Smooth muscle cell (in vitro differentiated cells): Measurements from ENCODE around the gene BEST3. TPM values are rescaled to one million over a fixed set of nuclear protein-coding genes. Genes with fewer than 3 reads are reported as not detected.

ENCODE experiments used
- DNase-seq: peaks from one replicate; lab custom pipeline; 2025; ENCODE audit not compliant: unreplicated experiment; lab: John Stamatoyannopoulos, UW
- H2AFZ ChIP-seq: fragments of 200-600 bp; sonication (generic); 2 replicates; pipeline ENCODE4 v1.6.0; 2016; ENCODE audit warnings: antibody characterized with exemption, low read depth, mild to moderate bottlenecking
- H3F3A ChIP-seq: fragments of 200-600 bp; sonication (generic); 2 replicates; pipeline ENCODE4 v1.6.0; 2017; ENCODE audit warnings: antibody characterized with exemption, low read depth
- H3K27ac ChIP-seq: fragments of 200-600 bp; sonication (generic); 2 replicates; pipeline ENCODE4 v1.5.1; 2016; ENCODE audit warnings: low read depth, mild to moderate bottlenecking
- H3K27me3 ChIP-seq: fragments of 200-600 bp; sonication (generic); 2 replicates; pipeline ENCODE4 v1.6.1; 2016; ENCODE audit warnings: low read depth, mild to moderate bottlenecking
- H3K36me3 ChIP-seq: fragments of 200-600 bp; sonication (generic); 2 replicates; pipeline ENCODE4 v1.5.1; 2016; ENCODE audit warnings: low read depth
- H3K4me1 ChIP-seq: fragments of 200-600 bp; sonication (generic); 2 replicates; pipeline ENCODE4 v1.5.1; 2016; ENCODE audit warnings: low read depth
- H3K4me2 ChIP-seq: fragments of 200-600 bp; sonication (generic); 2 replicates; pipeline ENCODE4 v1.6.0; 2016; ENCODE audit warnings: mild to moderate bottlenecking
- H3K4me3 ChIP-seq: fragments of 200-600 bp; sonication (generic); 2 replicates; pipeline ENCODE4 v1.5.1; 2016; ENCODE audit warnings: mild to moderate bottlenecking
- H3K79me2 ChIP-seq: fragments of 200-600 bp; sonication (generic); 2 replicates; pipeline ENCODE4 v1.6.0; 2016; ENCODE audit warnings: low read depth, mild to moderate bottlenecking
- H3K9ac ChIP-seq: fragments of 200-600 bp; sonication (generic); 2 replicates; pipeline ENCODE4 v1.6.0; 2016; ENCODE audit warnings: low read depth
- H3K9me3 ChIP-seq: fragments of 200-600 bp; sonication (generic); replicated peaks from 2 replicates; pipeline ENCODE4 v1.5.1; 2016; ENCODE audit warnings: low read depth
- H4K20me1 ChIP-seq: fragments of 200-600 bp; sonication (generic); 2 replicates; pipeline ENCODE4 v1.6.0; 2016; ENCODE audit warnings: low read depth
- WGBS: methylation state at CpG from one replicate; pipeline ENCODE4 v1.1.7; 2016; ENCODE audit warnings: low lambda C conversion rate; 5-methylcytosine and 5-hydroxymethylcytosine counted together
- polyA plus RNA-seq: library from polyadenylated mRNA; unstranded; fragments of >200 nt; fragmentation: Nextera tagmentation; extraction: Ambion mirVana; gene quantifications from 2 replicates; pipeline ENCODE4 v1.2.1, GENCODE V29; 2016
- total RNA-seq: library from RNA; depleted of rRNA; stranded (reverse); fragments of >200 nt; gene quantifications from 2 replicates; pipeline ENCODE4 v1.2.3, GENCODE V29; 2014
- TF ChIP-seq, protein P1 (sequence below): fragments of 200-600 bp; sonication (generic); IDR thresholded peaks from 2 replicates; pipeline ENCODE4 v1.5.1; 2017; ENCODE audit warnings: borderline replicate concordance, mild to moderate bottlenecking, antibody characterized with exemption; ENCODE audit not compliant: insufficient read depth, poor library complexity, severe bottlenecking

The BEST3 gene
- total and polyA plus RNA-seq, 2 experiments from 2014 or later = 4.0 TPM; not detected in 1

DNA sequence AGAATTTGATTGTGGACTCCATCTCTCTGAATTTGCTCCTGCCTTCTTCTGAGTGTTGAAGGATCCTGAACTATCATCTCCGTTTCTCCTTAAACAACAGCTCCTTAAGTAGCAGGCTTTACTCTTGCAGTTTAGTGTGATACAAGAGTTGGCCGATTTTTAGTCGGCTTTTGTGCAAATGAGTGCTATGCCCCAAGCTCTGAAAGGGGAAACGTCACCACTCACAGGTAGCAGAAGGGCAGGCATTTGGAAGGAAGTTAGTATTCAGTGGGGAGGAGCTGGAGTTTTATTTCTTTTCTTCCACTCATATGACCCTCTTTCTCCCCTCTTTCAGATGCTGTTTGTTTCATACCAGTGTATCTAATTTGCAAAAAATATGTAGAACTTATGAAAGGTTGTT is 51.9 kb downstream of the BEST3 start:
- no peak overlapping the region for H3K9ac ChIP-seq
- H2AFZ ChIP-seq = no peak overlapping the region
- H3K4me3 ChIP-seq = no peak overlapping the region
- no peaks in the 10 kb centered on the region for H3F3A ChIP-seq
- no peak for DNase-seq
- H3K79me2 ChIP-seq = no peaks in the 10 kb centered on the region
- no peak overlapping the region for H3K27ac ChIP-seq
- WGBS = 78% methylated on average over 4 of the region's 4 CpGs
- TF ChIP-seq, protein P1, sequence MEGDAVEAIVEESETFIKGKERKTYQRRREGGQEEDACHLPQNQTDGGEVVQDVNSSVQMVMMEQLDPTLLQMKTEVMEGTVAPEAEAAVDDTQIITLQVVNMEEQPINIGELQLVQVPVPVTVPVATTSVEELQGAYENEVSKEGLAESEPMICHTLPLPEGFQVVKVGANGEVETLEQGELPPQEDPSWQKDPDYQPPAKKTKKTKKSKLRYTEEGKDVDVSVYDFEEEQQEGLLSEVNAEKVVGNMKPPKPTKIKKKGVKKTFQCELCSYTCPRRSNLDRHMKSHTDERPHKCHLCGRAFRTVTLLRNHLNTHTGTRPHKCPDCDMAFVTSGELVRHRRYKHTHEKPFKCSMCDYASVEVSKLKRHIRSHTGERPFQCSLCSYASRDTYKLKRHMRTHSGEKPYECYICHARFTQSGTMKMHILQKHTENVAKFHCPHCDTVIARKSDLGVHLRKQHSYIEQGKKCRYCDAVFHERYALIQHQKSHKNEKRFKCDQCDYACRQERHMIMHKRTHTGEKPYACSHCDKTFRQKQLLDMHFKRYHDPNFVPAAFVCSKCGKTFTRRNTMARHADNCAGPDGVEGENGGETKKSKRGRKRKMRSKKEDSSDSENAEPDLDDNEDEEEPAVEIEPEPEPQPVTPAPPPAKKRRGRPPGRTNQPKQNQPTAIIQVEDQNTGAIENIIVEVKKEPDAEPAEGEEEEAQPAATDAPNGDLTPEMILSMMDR = no peak
- H3K9me3 ChIP-seq = no peaks in the 10 kb centered on the region
- H3K4me2 ChIP-seq = no peak overlapping the region
- H4K20me1 ChIP-seq = no peaks in the 10 kb centered on the region
- H3K36me3 ChIP-seq = no peaks in the 10 kb centered on the region
- no peaks in the 10 kb centered on the region for H3K4me1 ChIP-seq
- H3K27me3 ChIP-seq = no peaks in the 10 kb centered on the region

DNA sequence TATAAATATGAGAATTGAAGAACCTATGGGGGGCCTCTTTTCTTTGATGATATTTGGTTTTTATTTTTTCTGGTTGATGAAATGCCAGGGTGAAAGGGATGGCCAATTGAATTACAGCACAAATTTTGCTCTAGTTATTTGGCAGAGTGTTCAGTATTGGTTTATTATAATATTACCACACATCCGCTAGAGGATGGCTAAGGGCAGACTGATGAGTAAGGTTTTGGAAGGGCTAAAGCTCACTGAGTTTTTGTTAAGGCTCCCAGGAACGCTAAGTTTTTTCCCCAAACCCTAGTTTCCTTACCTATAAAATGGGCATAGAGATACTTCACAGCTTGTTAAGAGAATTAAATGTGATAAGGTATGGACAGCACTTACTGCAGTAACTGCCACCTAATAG is 54.1 kb downstream of the BEST3 start:
- Histone ChIP-seq H3K4me1 (no peaks in the 10 kb centered on the region), H3K9ac (no peak overlapping the region), H3K36me3 (no peaks in the 10 kb centered on the region), H3F3A (no peaks in the 10 kb centered on the region), H3K4me2 (no peak overlapping the region), H3K27ac (no peak overlapping the region), H3K27me3 (no peaks in the 10 kb centered on the region), H2AFZ (no peak overlapping the region), H3K4me3 (no peak overlapping the region), H4K20me1 (no peaks in the 10 kb centered on the region), H3K9me3 (no peaks in the 10 kb centered on the region), H3K79me2 (no peaks in the 10 kb centered on the region)
- TF ChIP-seq, protein P1 = no peak
- WGBS = 98% methylated on average over 2 of the region's 2 CpGs
- no peak for DNase-seq

DNA sequence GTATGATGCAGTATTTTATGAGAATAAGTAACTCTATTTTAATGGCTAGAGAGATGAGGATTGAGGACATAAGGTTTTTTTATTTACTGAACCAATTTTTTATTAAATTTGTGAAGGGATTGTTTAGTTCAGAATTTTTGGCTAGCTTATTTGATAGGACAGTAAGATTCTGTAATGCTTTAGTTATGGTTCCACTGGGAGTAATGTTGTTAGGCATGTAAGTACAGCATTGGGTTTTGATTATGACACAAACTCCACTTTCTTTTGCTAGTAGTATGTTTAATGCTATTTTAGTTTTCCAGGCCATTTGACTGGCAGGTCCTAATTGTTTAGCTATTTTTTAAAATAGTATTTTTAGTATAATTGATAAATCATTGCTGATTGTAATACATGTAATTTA is 54.6 kb downstream of the BEST3 start:
- Histone ChIP-seq H4K20me1 (no peaks in the 10 kb centered on the region), H3K27me3 (no peaks in the 10 kb centered on the region), H3K36me3 (no peaks in the 10 kb centered on the region), H3K4me1 (no peaks in the 10 kb centered on the region), H3K4me2 (no peak overlapping the region), H2AFZ (no peak overlapping the region), H3F3A (no peaks in the 10 kb centered on the region), H3K9me3 (no peaks in the 10 kb centered on the region), H3K27ac (no peak overlapping the region), H3K4me3 (no peak overlapping the region), H3K9ac (no peak overlapping the region), H3K79me2 (no peaks in the 10 kb centered on the region)
- TF ChIP-seq, protein P1 = no peak
- no peak for DNase-seq

DNA sequence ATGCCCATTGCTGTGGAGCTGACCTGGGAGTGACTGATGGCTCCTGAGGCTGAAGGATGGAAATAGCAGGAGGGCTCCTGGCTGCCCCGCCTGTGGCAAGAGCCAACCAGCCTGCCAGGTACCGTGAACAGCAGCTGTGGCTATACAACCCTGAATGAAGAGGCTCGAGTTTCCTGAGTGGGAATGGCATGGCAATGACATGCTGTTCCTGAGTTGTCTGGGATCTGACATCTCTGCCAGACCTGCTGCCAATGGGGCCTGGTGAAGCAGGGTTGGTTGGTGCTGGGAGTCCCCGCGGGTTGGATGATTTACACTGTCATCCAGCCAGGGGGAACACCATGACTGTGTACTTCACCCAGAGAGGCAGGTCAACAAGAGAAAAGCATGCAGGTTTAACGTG is 56.6 kb downstream of the BEST3 start:
- H3K79me2 ChIP-seq = no peaks in the 10 kb centered on the region
- DNase-seq = no peak
- H3K27ac ChIP-seq = no peak overlapping the region
- 94% methylated on average over 6 of the region's 6 CpGs for WGBS
- H3K4me3 ChIP-seq = no peak overlapping the region
- H4K20me1 ChIP-seq = no peaks in the 10 kb centered on the region
- H3K9me3 ChIP-seq = no peaks in the 10 kb centered on the region
- H3K4me1 ChIP-seq = no peaks in the 10 kb centered on the region
- H3K36me3 ChIP-seq = no peaks in the 10 kb centered on the region
- H3K27me3 ChIP-seq = no peaks in the 10 kb centered on the region
- no peak overlapping the region for H3K9ac ChIP-seq
- TF ChIP-seq, protein P1 = no peak
- H3K4me2 ChIP-seq = no peak overlapping the region
- H3F3A ChIP-seq = no peaks in the 10 kb centered on the region
- H2AFZ ChIP-seq = no peak overlapping the region
